NT2/D1 (cell line): ENCODE results near the gene CNP.

Experiments used
- DNase-seq: peaks from one replicate; pipeline ENCODE4 v3.0.0-alpha.2; 2011; ENCODE audit warnings: low read depth, low spot score
- H3K27me3 ChIP-seq: 2 replicates; pipeline ENCODE4 v1.6.0; 2011; ENCODE audit warnings: mild to moderate bottlenecking; ENCODE audit not compliant: insufficient read length, insufficient read depth
- H3K36me3 ChIP-seq: 2 replicates; pipeline ENCODE4 v1.6.1; 2011; ENCODE audit warnings: mild to moderate bottlenecking, low read length, mixed read lengths; ENCODE audit not compliant: insufficient read depth, insufficient read length
- H3K4me1 ChIP-seq: 2 replicates; pipeline ENCODE4 v1.5.1; 2011; ENCODE audit not compliant: insufficient read depth, insufficient read length
- H3K4me3 ChIP-seq: 2 replicates; pipeline ENCODE4 v1.5.1; 2011; ENCODE audit warnings: low read depth; ENCODE audit not compliant: insufficient read length
- H3K9ac ChIP-seq: 2 replicates; pipeline ENCODE4 v1.6.0; 2011; ENCODE audit warnings: low read depth; ENCODE audit not compliant: insufficient read length
- H3K9me3 ChIP-seq: 2 replicates; pipeline ENCODE4 v1.5.1; 2011; ENCODE audit warnings: mild to moderate bottlenecking, low read length; ENCODE audit not compliant: insufficient read depth
- SUZ12 ChIP-seq: IDR thresholded peaks from 2 replicates; pipeline ENCODE4 v1.6.1; 2011; ENCODE audit not compliant: insufficient read length, insufficient read depth; ENCODE audit errors: extremely low read depth
- YY1 ChIP-seq: IDR thresholded peaks from 2 replicates; pipeline ENCODE4 v1.6.1; 2011; ENCODE audit not compliant: insufficient read length, insufficient read depth
- ZNF274 ChIP-seq: IDR thresholded peaks from 2 replicates; pipeline ENCODE4 v1.6.1; 2011; ENCODE audit warnings: mild to moderate bottlenecking, low read depth, low read length

The CNP gene

GRCh38 chr17:41989702-41990419, 23.3 kb downstream of the CNP start:
- TF ChIP-seq SUZ12: no peak
- no peak for TF ChIP-seq ZNF274
- no peak for TF ChIP-seq YY1
- DNase-seq: no peak
- H3K4me1 ChIP-seq: no peaks in the 10 kb centered on the region
- H3K4me3 ChIP-seq: no peak overlapping the region
- no peaks in the 10 kb centered on the region for H3K9me3 ChIP-seq
- peaks cover 92% of the 10 kb centered on the region for H3K36me3 ChIP-seq
- H3K9ac ChIP-seq: no peak overlapping the region
- H3K27me3 ChIP-seq: no peaks in the 10 kb centered on the region

- no peak overlapping the region for H3K4me3 ChIP-seq
- H3K4me1 ChIP-seq: no peaks in the 10 kb centered on the region
- no peak for DNase-seq
- no peak overlapping the region for H3K9ac ChIP-seq
- TF ChIP-seq ZNF274 (no peak), SUZ12 (no peak), YY1 (no peak)
- no peaks in the 10 kb centered on the region for H3K27me3 ChIP-seq
- H3K36me3 ChIP-seq: peaks cover 92% of the 10 kb centered on the region
- H3K9me3 ChIP-seq: no peaks in the 10 kb centered on the region
Measured at GRCh38 chr17:41992576-41992975, 26.0 kb downstream of the CNP start.

- no peaks in the 10 kb centered on the region for H3K4me1 ChIP-seq
- H3K36me3 ChIP-seq: peaks cover 86% of the 10 kb centered on the region
- H3K9me3 ChIP-seq: no peaks in the 10 kb centered on the region
- no peak overlapping the region for H3K4me3 ChIP-seq
- DNase-seq: no peak
- no peaks in the 10 kb centered on the region for H3K27me3 ChIP-seq
- TF ChIP-seq SUZ12 (no peak), YY1 (no peak), ZNF274 (no peak)
- no peak overlapping the region for H3K9ac ChIP-seq
Measured at GRCh38 chr17:41996855-41997164, 30.2 kb downstream of the CNP start.

GRCh38 chr17:41998497-41998896, 31.9 kb downstream of the CNP start:
- Histone ChIP-seq H3K4me1 (no peaks in the 10 kb centered on the region), H3K36me3 (peaks cover 89% of the 10 kb centered on the region), H3K9ac (no peak overlapping the region), H3K9me3 (no peaks in the 10 kb centered on the region), H3K4me3 (no peak overlapping the region), H3K27me3 (no peaks in the 10 kb centered on the region)
- no peak for DNase-seq
- TF ChIP-seq ZNF274: no peak
- TF ChIP-seq YY1: no peak
- TF ChIP-seq SUZ12: no peak

GRCh38 chr17:42000413-42001133, 34.0 kb downstream of the CNP start:
- peaks cover 76% of the 10 kb centered on the region for H3K36me3 ChIP-seq
- no peaks in the 10 kb centered on the region for H3K27me3 ChIP-seq
- H3K9me3 ChIP-seq: no peaks in the 10 kb centered on the region
- H3K4me1 ChIP-seq: no peaks in the 10 kb centered on the region
- TF ChIP-seq ZNF274 (no peak), YY1 (no peak), SUZ12 (no peak)
- no peak overlapping the region for H3K9ac ChIP-seq
- no peak overlapping the region for H3K4me3 ChIP-seq
- DNase-seq: no peak

- TF ChIP-seq YY1 (no peak), SUZ12 (no peak), ZNF274 (no peak)
- Histone ChIP-seq H3K4me1 (no peaks in the 10 kb centered on the region), H3K36me3 (peaks cover 67% of the 10 kb centered on the region), H3K4me3 (no peak overlapping the region), H3K27me3 (no peaks in the 10 kb centered on the region), H3K9ac (no peak overlapping the region), H3K9me3 (no peaks in the 10 kb centered on the region)
- no peak for DNase-seq
Measured at GRCh38 chr17:42001729-42002128, 35.1 kb downstream of the CNP start.

- TF ChIP-seq YY1 (no peak), SUZ12 (no peak), ZNF274 (no peak)
- Histone ChIP-seq H3K4me3 (no peak overlapping the region), H3K27me3 (no peaks in the 10 kb centered on the region), H3K36me3 (peaks cover 66% of the 10 kb centered on the region), H3K4me1 (no peaks in the 10 kb centered on the region), H3K9ac (no peak overlapping the region), H3K9me3 (no peaks in the 10 kb centered on the region)
- no peak for DNase-seq
Measured at GRCh38 chr17:42002175-42002791, 35.7 kb downstream of the CNP start.
